ENCODE data around the gene ZFYVE1.
"Not testable (repeated sequence)": the region's sequence is repeated elsewhere in the genome, so short reads cannot be mapped to it uniquely, and the experiment has no call there.

ZFYVE1 gene

DNA sequence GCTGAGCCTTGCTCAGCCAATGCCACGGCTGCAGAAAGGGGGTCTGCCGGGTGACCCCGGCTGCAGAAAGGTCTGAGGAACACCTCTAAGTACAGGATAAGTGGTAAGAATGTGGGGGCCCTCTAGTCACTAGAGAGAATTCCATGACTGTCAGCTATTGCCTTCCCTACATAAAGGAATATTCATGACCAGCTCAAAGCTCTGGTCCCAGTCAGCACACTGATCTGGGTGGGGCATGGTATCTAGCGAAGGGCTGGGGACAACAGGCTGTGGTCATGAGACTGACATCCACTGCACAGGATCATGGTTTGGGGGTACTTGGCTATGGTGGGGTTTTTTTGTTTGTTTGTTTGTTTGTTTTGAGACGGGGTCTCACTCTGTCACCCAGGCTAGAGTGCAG lies 58.6 kb downstream of the ZFYVE1 start:
- DNase-seq (ENCODE audit: low read depth): no peak
- TF ChIP-seq, protein P1, sequence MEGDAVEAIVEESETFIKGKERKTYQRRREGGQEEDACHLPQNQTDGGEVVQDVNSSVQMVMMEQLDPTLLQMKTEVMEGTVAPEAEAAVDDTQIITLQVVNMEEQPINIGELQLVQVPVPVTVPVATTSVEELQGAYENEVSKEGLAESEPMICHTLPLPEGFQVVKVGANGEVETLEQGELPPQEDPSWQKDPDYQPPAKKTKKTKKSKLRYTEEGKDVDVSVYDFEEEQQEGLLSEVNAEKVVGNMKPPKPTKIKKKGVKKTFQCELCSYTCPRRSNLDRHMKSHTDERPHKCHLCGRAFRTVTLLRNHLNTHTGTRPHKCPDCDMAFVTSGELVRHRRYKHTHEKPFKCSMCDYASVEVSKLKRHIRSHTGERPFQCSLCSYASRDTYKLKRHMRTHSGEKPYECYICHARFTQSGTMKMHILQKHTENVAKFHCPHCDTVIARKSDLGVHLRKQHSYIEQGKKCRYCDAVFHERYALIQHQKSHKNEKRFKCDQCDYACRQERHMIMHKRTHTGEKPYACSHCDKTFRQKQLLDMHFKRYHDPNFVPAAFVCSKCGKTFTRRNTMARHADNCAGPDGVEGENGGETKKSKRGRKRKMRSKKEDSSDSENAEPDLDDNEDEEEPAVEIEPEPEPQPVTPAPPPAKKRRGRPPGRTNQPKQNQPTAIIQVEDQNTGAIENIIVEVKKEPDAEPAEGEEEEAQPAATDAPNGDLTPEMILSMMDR (conservative IDR thresholded peaks at IDR 0.05; ENCODE audit: low read depth, low read length): no peak
- H3K4me3 ChIP-seq (ENCODE audit: low read depth, low read length): no peak overlapping the region

DNA sequence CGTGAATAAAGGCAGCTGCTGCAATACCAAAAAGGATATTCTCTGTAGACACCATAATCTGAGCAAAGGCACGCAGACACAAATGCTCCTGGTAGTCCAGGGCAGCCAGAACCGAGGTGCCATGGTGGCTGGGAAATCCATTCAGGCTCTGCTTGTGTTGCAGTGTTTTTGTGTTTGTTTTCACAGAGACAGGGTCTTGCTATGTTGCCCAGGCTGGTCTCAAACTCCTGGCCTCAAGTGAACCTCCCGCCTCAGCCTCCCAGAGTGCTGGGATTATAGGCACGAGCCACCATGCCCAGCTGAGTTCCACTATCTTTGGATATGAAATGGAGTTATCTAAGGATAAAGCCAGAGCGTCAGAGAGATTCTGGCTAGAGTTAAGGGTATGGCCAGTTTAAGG lies 60.9 kb downstream of the ZFYVE1 start:
- DNase-seq (ENCODE audit: low read depth): no peak
- TF ChIP-seq, protein P1 (conservative IDR thresholded peaks at IDR 0.05; ENCODE audit: low read depth, low read length): no peak
- no peak overlapping the region for H3K4me3 ChIP-seq (ENCODE audit: low read depth, low read length)

DNA sequence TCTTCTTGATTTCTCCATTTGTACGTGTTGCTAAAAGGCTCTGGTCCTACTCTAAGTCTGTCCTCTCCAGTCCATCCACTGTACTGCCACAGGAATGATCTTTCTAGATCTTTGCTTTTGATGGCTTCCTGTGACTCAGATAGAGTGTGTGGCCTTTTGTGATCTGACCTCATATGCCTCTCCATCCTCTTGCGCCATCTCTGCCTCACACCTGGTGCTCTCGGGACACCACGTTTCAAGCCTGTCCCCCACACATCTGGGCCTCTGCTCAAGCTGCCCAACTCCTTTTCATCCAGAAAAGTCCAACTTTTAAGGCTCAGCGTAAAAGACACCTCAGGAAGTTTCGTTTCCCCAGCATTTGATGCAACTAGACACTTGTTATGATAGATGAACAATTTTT lies 61.7 kb downstream of the ZFYVE1 start:
- DNase-seq (ENCODE audit: low read depth): peak; percentile 33
- H3K4me3 ChIP-seq (ENCODE audit: low read depth, low read length): no peak overlapping the region
- TF ChIP-seq, protein P1 (conservative IDR thresholded peaks at IDR 0.05; ENCODE audit: low read depth, low read length): no peak

DNA sequence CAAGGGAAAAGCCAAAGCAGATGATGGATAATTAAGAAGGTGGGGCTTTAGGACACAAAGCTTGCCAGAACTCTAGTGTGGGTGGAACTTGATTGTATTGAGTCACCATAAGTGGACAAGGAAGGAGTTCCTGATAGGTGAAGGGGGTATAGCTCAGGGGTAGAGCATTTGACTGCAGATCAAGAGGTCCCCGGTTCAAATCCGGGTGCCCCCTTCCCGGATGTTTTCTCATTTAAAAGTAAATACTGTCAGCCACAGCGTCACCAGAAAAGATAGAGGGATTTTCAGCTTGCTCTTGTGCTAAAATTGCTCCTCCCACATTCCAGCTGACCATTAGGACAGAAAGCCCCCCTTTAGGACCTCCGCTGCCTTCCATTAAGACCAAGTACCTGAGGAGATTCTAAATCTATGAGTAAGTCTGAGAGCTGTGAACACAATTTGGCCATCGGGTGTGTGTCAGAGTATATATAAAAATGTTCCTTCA lies 64.0 kb downstream of the ZFYVE1 start:
- DNase-seq (ENCODE audit: low read depth): peak; percentile 79
- TF ChIP-seq, protein P1 (conservative IDR thresholded peaks at IDR 0.05; ENCODE audit: low read depth, low read length): no peak
- no peak overlapping the region for H3K4me3 ChIP-seq (ENCODE audit: low read depth, low read length)

DNA sequence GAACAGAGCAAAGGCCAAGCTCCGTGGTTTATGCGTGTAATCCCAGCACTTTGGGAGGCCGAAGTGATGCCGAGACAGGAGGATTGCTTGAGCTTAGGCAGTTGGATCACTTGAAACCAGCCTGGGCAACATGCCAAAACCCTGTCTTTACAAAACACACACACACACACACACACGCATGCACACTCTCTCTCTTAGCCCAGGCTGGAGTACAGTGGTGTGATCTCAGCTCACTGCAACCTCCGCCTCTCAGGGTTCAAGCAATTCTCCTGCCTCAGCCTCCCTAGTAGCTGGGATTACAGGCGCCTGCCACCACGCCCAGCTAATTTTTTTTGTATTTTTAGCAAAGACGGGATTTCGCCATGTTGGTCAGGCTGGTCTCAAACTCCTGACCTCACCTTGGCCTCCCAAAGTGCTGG lies 64.6 kb downstream of the ZFYVE1 start:
- DNase-seq (ENCODE audit: low read depth): peak; percentile 93

DNA sequence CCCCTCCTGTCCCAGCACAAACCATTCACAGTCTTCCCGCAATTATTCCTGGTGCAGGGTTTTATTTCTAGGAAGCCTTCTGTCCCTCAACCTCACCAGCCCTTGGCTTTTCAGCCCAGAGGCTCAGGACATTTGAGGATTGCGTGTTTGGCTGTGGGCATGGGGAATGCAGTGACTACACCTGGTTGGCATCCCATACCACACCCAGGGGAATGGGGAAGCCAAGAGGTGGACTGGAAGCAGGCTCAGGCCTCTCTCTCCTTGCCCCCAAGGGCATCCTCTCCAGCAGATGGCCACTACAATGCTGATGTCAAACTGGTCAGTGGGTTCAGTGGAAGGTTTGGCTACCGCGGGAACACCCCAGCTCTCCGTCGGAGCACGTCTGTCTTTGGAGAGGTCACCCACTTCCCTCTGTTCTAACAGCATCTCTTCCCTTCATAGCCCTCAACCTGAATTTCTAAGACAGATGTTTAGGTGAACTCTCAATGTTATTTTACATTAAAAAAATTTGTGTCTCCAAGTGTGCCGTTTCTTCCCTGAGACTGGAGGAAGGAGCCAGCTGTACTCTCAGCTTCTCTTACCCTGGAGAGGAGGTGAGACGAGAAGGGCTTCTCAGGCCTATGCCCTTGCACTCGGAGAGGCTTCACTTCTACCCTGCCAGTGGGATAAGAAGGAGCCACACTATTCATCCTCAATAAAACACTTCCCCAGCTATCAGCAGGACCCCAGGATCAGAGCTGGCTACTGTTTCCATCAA lies 65.1 kb downstream of the ZFYVE1 start:
- H3K4me3 ChIP-seq (ENCODE audit: low read depth, low read length): no peak overlapping the region
- peak; percentile 8 for DNase-seq (ENCODE audit: low read depth)
- TF ChIP-seq, protein P1 (conservative IDR thresholded peaks at IDR 0.05; ENCODE audit: low read depth, low read length): no peak

More for the DNA sequence above, 64.6 kb downstream of the ZFYVE1 start:
- H3K4me3 ChIP-seq (ENCODE audit: low read depth, low read length): not testable (repeated sequence)

DNA sequence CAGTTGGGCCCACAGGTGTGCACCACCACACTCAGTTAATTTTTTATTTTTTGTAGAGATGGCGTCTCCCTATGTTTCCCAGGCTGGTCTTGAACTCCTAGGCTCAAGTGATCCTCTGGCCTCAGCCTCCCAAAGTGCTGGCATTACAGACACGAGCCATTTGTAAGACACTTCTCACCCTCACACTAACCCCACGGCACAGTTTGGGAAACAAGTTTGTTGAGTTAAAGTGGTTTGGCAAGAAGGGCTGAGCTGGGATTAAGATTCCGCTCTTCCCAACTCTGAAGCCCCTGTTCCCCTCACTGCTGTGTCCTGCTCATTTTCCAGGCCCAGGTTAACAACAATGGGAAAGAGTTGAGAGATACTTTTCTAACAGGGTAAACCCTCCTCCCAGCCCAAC lies 65.9 kb downstream of the ZFYVE1 start:
- H3K4me3 ChIP-seq (ENCODE audit: low read depth, low read length); DNase-seq (ENCODE audit: low read depth): not testable (repeated sequence)

DNA sequence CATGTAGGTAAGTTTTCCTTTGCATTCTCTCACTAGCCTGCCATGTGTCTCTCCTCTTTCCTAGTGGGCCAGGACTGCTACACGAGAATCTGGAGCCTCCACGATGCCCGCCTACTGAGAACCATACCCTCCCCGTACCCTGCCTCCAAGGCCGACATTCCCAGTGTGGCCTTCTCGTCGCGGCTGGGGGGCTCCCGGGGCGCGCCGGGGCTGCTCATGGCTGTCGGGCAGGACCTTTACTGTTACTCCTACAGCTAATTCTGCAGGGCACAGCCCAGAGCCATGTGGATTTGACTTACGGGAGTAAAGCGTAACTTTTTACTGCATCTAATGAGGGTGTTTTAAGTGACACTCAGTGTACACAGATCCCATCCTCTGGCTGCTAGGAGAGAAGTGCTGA lies 68.4 kb downstream of the ZFYVE1 start:
- TF ChIP-seq, protein P1 (conservative IDR thresholded peaks at IDR 0.05; ENCODE audit: low read depth, low read length): no peak
- DNase-seq (ENCODE audit: low read depth): no peak
- no peak overlapping the region for H3K4me3 ChIP-seq (ENCODE audit: low read depth, low read length)
